PFSK-1 (cell line): Measurements from ENCODE around the gene CSRP3.

Experiments used
- FOXP2 ChIP-seq: optimal IDR thresholded peaks from 2 replicates; pipeline ENCODE3; 2011; ENCODE audit warnings: borderline replicate concordance, control low read depth, inconsistent platforms; ENCODE audit not compliant: insufficient read depth; ENCODE audit errors: extremely low read length, extremely low read depth
- POLR2AphosphoS5 ChIP-seq: IDR thresholded peaks from 2 replicates; pipeline ENCODE4 v1.6.1; 2012; ENCODE audit warnings: low read depth, mild to moderate bottlenecking, control low read depth, low read length, moderate library complexity
- SIN3A ChIP-seq: IDR thresholded peaks from 2 replicates; pipeline ENCODE4 v1.6.1; 2012; ENCODE audit warnings: mild to moderate bottlenecking, low read length, moderate library complexity, borderline replicate concordance; ENCODE audit not compliant: insufficient read depth
- TAF1 ChIP-seq: IDR thresholded peaks from 2 replicates; pipeline ENCODE4 v1.6.1; 2012; ENCODE audit warnings: low read length, control low read depth, borderline replicate concordance; ENCODE audit not compliant: insufficient read depth
- TF ChIP-seq, protein P1 (sequence below), 2 experiments: IDR thresholded peaks; 2 replicates each; pipeline versions ENCODE4 v1.6.1 to v1.8.0; 2011 to 2012; ENCODE audit warnings: low read depth in 2 of 2, low read length in 2 of 2, control low read depth in 1 of 2, inconsistent platforms in 1 of 2, mild to moderate bottlenecking in 1 of 2, moderate library complexity in 1 of 2; ENCODE audit not compliant: insufficient read depth in 1 of 2

CSRP3 gene

DNA sequence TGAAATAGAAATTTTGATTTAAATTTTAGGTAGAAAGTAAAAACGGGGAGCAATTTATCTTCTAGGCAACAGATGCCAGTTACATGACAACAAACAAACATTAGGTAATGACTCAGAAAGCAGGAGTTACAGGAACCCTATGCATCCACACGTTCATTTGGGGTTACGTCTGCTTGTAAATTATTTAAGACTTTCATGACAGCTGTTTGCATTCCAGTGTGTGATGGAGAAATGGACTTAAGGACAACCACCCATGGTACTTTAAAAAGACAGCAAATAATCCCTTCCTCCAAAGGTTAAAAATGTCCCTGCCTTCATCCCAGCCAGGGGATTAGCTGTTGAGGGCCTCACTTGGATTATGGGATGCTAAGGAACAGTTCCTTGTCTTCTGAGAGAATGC is 27.2 kb upstream of the CSRP3 start:
- TF ChIP-seq SIN3A, result no peak
- no peak for TF ChIP-seq FOXP2
- no peak for TF ChIP-seq TAF1
- TF ChIP-seq, protein P1, sequence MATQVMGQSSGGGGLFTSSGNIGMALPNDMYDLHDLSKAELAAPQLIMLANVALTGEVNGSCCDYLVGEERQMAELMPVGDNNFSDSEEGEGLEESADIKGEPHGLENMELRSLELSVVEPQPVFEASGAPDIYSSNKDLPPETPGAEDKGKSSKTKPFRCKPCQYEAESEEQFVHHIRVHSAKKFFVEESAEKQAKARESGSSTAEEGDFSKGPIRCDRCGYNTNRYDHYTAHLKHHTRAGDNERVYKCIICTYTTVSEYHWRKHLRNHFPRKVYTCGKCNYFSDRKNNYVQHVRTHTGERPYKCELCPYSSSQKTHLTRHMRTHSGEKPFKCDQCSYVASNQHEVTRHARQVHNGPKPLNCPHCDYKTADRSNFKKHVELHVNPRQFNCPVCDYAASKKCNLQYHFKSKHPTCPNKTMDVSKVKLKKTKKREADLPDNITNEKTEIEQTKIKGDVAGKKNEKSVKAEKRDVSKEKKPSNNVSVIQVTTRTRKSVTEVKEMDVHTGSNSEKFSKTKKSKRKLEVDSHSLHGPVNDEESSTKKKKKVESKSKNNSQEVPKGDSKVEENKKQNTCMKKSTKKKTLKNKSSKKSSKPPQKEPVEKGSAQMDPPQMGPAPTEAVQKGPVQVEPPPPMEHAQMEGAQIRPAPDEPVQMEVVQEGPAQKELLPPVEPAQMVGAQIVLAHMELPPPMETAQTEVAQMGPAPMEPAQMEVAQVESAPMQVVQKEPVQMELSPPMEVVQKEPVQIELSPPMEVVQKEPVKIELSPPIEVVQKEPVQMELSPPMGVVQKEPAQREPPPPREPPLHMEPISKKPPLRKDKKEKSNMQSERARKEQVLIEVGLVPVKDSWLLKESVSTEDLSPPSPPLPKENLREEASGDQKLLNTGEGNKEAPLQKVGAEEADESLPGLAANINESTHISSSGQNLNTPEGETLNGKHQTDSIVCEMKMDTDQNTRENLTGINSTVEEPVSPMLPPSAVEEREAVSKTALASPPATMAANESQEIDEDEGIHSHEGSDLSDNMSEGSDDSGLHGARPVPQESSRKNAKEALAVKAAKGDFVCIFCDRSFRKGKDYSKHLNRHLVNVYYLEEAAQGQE (IDR thresholded peaks at IDR 0.05; ENCODE audit: insufficient read depth in 1 of 2, low read depth in 2 of 2, low read length in 2 of 2), result no peak
- no peak for TF ChIP-seq POLR2AphosphoS5

DNA sequence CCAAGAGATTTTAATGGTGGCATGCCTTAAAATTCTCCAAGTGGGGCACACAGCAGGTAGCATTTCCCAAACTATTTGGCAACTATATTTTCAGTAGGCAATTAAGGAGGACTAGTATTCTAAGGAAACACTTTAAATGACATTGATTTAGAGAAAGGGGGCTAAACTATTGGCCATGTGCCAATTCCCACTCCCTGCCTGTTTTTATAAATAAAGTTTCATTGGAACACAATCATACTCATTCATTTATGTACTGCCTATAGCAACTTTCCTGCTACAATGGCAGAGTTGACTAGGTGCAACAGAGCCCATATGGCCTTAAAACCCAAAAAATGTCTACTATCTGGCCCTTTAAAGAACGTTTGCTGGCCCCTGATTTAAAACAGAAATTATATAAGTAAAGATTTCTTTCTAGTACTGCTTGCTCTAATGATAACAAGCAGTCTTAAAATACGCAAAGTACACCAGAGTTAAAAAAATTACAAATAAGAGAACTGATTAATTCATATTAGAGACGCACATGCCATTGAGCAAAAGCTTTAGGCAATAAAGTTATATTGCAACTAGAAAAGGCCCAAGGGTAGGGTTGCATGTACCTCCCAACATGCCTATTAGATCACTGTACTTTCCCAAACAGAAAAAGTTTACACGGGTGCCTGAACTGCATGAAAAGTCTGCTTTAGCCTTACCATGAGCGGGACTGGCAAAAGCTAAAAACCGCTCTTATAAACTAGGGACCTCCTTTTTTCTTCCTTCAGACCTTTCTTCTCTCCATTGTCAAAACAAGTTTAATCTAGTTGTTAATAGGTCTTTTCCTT is 24.8 kb upstream of the CSRP3 start:
- TF ChIP-seq, protein P1 (IDR thresholded peaks at IDR 0.05; ENCODE audit: insufficient read depth in 1 of 2, low read depth in 2 of 2, low read length in 2 of 2), result no peak
- TF ChIP-seq SIN3A, result no peak
- TF ChIP-seq TAF1, result no peak
- TF ChIP-seq FOXP2, result no peak
- TF ChIP-seq POLR2AphosphoS5, result no peak

DNA sequence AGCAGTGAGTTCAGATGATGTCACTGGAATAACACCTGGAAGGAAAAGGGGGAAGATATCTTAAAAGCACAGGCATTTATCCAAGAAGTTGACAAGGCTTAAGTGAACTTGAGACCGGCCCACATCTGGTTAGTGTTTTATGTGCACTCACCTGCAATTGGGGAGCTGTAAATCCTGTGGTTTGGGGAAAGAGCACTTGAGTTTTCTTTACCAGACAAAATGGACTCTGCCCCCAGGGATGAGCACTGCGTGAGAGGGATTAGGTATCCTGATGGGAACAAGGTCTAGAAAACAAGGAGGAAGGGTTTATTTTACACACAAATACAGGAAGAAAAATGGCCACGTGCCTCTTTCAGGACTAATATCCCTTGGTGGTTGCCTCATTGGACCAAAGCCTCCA is 23.8 kb upstream of the CSRP3 start:
- TF ChIP-seq, protein P1 (IDR thresholded peaks at IDR 0.05; ENCODE audit: insufficient read depth in 1 of 2, low read depth in 2 of 2, low read length in 2 of 2), result no peak
- no peak for TF ChIP-seq TAF1
- no peak for TF ChIP-seq SIN3A
- no peak for TF ChIP-seq FOXP2
- no peak for TF ChIP-seq POLR2AphosphoS5

GRCh38 chr11:19225123-19225522 is 23.3 kb upstream of the CSRP3 start:
- TF ChIP-seq, protein P1 (IDR thresholded peaks at IDR 0.05; ENCODE audit: insufficient read depth in 1 of 2, low read depth in 2 of 2, low read length in 2 of 2), result no peak
- no peak for TF ChIP-seq FOXP2
- TF ChIP-seq POLR2AphosphoS5, result no peak
- TF ChIP-seq TAF1, result no peak
- TF ChIP-seq SIN3A, result no peak
